Head of caudate nucleus (tissue), 42 donors: ENCODE measurements around the gene PMM2.
A peak's percentile ranks its signal among the peaks of the same experiment; 100 is the strongest.
"Not testable (repeated sequence)": the region's sequence is repeated elsewhere in the genome, so short reads cannot be mapped to it uniquely, and the experiment has no call there.

Experiments used
- DNase-seq, 42 donors: peaks; one replicate each; pipeline versions ENCODE4 v3.0.0 to v3.0.0-alpha.2; 2020 to 2021; ENCODE audit warnings: mixed read lengths in 7 of 42
- intact Hi-C: fragments of 100-400 bp; cut with DNase I; formaldehyde crosslinking; loops from one replicate; pipeline ENCODE4 v1.15.0; 2022

The PMM2 gene

GRCh38 chr16:8872071-8872470, 74.4 kb downstream of the PMM2 start:
- intact Hi-C loops: no loop called here
- DNase-seq: no peak

GRCh38 chr16:8872967-8873865, 75.6 kb downstream of the PMM2 start:
- intact Hi-C loops: no loop called here
- no peak for DNase-seq

GRCh38 chr16:8873866-8874195, 76.2 kb downstream of the PMM2 start:
- intact Hi-C loops, DNase-seq: not testable (repeated sequence)

GRCh38 chr16:8874388-8874787, 76.7 kb downstream of the PMM2 start:
- intact Hi-C loops: no loop called here
- DNase-seq: no peak

- DNase-seq: not testable (repeated sequence)
- intact Hi-C loops: loop anchor here (5.0 kb wide), 1 partner anchor 308 kb away; no protein-coding TSS in a partner anchor
These were observed 77.7 kb downstream of the PMM2 start for GRCh38 chr16:8875317-8875716.

GRCh38 chr16:8877894-8878522, 80.4 kb downstream of the PMM2 start:
- DNase-seq: no peak
- intact Hi-C loops: loop anchor here (5.0 kb wide), 1 partner anchor 311 kb away; no protein-coding TSS in a partner anchor

GRCh38 chr16:8878523-8878911, 80.9 kb downstream of the PMM2 start:
- intact Hi-C loops: loop anchor here (5.0 kb wide), 1 partner anchor 311 kb away; no protein-coding TSS in a partner anchor
- DNase-seq: no peak

GRCh38 chr16:8880839-8881510, 83.3 kb downstream of the PMM2 start:
- intact Hi-C loops: loop anchor here (5.0 kb wide), 1 partner anchor 84 kb away; the partner anchor contains the start of genes PMM2 and TMEM186
- DNase-seq: no peak

GRCh38 chr16:8882041-8882617, 84.5 kb downstream of the PMM2 start, which contains the start of gene LITAFD:
TSS of gene LITAFD (plus strand) at chr16:8882351. CDS start at chr16:8884356, 2,005 bp downstream.
- DNase-seq: no peak
- intact Hi-C loops: loop anchor here (5.0 kb wide), 1 partner anchor 85 kb away; the partner anchor contains the start of genes PMM2 and TMEM186

GRCh38 chr16:8882725-8883377, 85.2 kb downstream of the PMM2 start:
- DNase-seq: no peak
- intact Hi-C loops: loop anchor here (5.0 kb wide), 1 partner anchor 86 kb away; the partner anchor contains the start of genes PMM2 and TMEM186

GRCh38 chr16:8885674-8886592, 88.3 kb downstream of the PMM2 start:
- intact Hi-C loops: no loop called here

GRCh38 chr16:8886593-8887430, 89.2 kb downstream of the PMM2 start:
- intact Hi-C loops: no loop called here
- DNase-seq: peak in 1 of 42 donors; percentile 25

More at GRCh38 chr16:8885674-8886592, 88.3 kb downstream of the PMM2 start:
- peak in 1 of 42 donors; percentile 31 for DNase-seq

- DNase-seq: no peak
- intact Hi-C loops: no loop called here
These were observed 89.8 kb downstream of the PMM2 start for GRCh38 chr16:8887431-8887765.

GRCh38 chr16:8887952-8888560, 90.4 kb downstream of the PMM2 start:
- DNase-seq: peak in 41 of 42 donors; percentile 48 to 91 (median 79)
- intact Hi-C loops: no loop called here

- intact Hi-C loops: no loop called here
- no peak for DNase-seq
These were observed 91.6 kb downstream of the PMM2 start for GRCh38 chr16:8888951-8889892.
